Epithelial cell of proximal tubule (primary cell): ENCODE data around the gene RASGEF1C. TPM values are rescaled to one million over a fixed set of nuclear protein-coding genes. Genes with fewer than 3 reads are reported as not detected.

Experiments
- DNase-seq: peaks from one replicate; pipeline ENCODE4 v3.0.0-alpha.2; 2011; ENCODE audit warnings: low read depth
- H3K4me3 ChIP-seq: 2 replicates; pipeline ENCODE4 v1.5.1; 2011; ENCODE audit warnings: low read depth, mild to moderate bottlenecking, low read length
- CTCF ChIP-seq: conservative IDR thresholded peaks from 2 replicates; pipeline ENCODE4 v1.5.1; 2012; ENCODE audit warnings: low read depth, mild to moderate bottlenecking, low read length
- total RNA-seq: library from RNA; depleted of rRNA; stranded (reverse); fragments of >200 nt; gene quantifications from 2 replicates; pipeline ENCODE4 v1.2.3, GENCODE V29; 2015

RASGEF1C gene
- total RNA-seq, 1 donor from 2014 or later: not detected

GRCh38 chr5:180135967-180136629 lies 72.9 kb downstream of the RASGEF1C start:
- H3K4me3 ChIP-seq: no peak overlapping the region
- TF ChIP-seq CTCF: no peak
- DNase-seq: no peak

- DNase-seq: peak; percentile 26
- no peak for TF ChIP-seq CTCF
Observed at GRCh38 chr5:180135128-180135955, 73.7 kb downstream of the RASGEF1C start.

DNA sequence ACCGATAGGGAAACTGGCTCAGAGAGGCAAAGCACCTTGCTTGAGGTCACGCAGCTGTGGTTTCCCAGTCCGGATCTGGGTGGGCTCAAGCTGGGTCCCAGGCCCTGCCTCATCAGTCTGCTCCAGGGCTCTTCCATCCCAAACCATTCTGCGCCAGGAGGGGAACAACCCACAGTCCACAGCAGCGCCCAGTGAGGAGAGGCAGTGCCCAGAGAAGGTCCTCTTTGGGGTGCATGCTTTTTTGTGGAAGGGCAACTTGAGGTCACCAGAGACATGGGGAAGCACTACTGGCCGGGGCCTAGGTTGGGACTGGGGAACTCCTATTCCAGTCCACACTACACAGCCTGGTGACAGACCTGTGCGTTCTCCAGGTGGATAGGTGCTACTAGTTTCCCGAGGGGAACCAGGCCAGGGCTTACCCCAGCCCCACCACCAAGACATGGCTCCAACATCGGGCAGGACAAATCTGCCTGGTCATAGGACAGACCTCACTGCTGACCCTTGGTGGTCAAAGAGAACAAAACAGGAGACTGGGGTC lies 75.0 kb downstream of the RASGEF1C start:
- H3K4me3 ChIP-seq: no peak overlapping the region
- TF ChIP-seq CTCF: no peak
- DNase-seq: no peak

More at GRCh38 chr5:180135128-180135955, 73.7 kb downstream of the RASGEF1C start:
- no peak overlapping the region for H3K4me3 ChIP-seq

DNA sequence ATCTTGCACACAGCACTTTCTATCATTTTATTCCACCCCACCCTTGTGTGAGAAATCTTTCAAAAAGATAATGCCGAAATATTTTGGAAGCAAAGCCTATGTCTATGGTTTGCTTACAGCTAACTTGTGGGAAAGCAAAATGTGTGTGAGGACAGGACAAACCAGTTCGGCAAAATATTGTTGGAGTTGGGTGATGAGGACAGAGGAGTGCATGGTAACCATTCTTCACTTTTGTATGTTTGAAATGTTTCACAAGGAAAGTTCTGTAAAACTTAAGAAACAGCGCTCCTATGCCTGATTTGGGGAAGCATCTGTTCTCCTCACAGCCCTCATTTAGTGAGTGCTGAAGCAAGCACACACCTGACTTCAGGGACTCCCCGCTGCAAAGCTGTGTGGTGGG lies 75.5 kb downstream of the RASGEF1C start:
- no peak for TF ChIP-seq CTCF
- no peak for DNase-seq
- no peak overlapping the region for H3K4me3 ChIP-seq

GRCh38 chr5:180133060-180133459 lies 76.0 kb downstream of the RASGEF1C start:
- TF ChIP-seq CTCF: no peak
- DNase-seq: no peak
- H3K4me3 ChIP-seq: no peak overlapping the region

DNA sequence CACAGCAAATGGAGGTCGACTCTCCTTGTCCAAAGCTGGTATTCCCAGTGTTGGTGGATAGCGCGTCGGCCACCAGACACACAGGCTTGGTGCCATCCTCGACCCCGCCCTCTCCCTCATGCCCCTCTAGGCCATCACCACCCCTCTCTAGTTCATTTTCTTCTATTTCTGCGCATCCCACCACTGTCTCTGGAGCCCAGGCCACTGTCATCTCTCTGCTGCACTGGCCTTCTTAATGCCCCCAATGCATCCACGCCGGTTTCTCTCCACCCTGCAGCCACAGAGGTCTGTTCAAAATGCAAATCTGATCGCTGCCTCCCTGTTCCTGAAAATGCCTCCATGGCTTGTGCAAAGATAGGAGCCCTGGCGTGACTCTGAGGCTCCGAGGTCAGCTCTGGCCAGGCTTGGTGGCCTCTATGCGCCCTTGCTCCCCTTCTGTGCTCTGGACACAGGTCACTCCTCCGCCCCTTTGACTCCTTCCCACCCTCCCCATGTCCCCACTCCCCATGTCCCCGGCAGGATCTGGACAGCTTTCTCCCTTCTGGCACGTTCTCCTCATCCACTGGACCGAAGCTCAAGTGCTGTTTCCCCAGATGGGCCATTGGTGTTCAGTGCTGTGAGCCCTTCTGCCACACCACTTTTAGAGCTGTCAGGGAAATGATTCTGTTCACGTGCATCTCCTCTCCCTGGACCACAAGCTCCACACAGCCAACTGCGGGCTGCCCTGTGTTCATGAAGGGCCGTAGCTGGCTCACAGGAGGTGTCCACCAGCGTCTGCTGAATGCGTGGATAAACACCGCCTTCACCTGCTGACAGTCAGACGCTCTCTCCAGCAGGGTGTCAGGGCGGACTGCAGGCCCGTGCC lies 77.9 kb downstream of the RASGEF1C start:
- no peak for TF ChIP-seq CTCF
- DNase-seq: no peak
- H3K4me3 ChIP-seq: no peak overlapping the region
